ENCODE results near the gene EPRS1. TPM values are rescaled to one million over a fixed set of nuclear protein-coding genes. Genes with fewer than 3 reads are reported as not detected.

EPRS1 gene
- total RNA-seq, 1 donor from 2014 or later, result 99.6 TPM

DNA sequence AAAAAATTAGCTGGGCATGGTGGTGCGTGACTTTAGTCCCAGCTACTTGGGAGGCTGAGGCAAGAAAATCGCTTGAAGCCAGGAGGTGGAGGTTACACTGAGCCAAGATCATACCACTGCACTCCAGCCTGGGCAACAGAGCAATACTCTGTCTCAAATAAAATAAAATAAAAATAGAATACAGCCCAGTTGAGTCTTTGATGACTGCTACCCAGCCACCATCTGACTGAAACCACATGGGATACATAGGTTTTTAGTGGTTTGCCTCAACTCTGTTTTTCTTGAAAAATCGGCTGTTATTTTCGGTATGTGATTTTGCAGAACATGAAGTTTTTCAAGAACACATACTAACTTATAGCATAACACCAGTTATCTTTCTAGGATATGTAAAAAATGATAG lies 46.5 kb downstream of the EPRS1 start:
- Mint-ChIP-seq H3K4me1 (ENCODE audit: unreplicated experiment) (no peaks in the 10 kb centered on the region), H3K4me3 (no peak overlapping the region), H3K9me3 (no peaks in the 10 kb centered on the region), H3K36me3 (peaks cover 36% of the 10 kb centered on the region), H3K27me3 (no peaks in the 10 kb centered on the region), H3K27ac (no peak overlapping the region)
- TF ChIP-seq, protein P1, sequence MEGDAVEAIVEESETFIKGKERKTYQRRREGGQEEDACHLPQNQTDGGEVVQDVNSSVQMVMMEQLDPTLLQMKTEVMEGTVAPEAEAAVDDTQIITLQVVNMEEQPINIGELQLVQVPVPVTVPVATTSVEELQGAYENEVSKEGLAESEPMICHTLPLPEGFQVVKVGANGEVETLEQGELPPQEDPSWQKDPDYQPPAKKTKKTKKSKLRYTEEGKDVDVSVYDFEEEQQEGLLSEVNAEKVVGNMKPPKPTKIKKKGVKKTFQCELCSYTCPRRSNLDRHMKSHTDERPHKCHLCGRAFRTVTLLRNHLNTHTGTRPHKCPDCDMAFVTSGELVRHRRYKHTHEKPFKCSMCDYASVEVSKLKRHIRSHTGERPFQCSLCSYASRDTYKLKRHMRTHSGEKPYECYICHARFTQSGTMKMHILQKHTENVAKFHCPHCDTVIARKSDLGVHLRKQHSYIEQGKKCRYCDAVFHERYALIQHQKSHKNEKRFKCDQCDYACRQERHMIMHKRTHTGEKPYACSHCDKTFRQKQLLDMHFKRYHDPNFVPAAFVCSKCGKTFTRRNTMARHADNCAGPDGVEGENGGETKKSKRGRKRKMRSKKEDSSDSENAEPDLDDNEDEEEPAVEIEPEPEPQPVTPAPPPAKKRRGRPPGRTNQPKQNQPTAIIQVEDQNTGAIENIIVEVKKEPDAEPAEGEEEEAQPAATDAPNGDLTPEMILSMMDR (conservative IDR thresholded peaks at IDR 0.05), result no peak
- no peak for DNase-seq (ENCODE audit: extremely low spot score, unreplicated experiment)

Other genes with a start within 250 kb of the EPRS1 start
- 2.2 and 3.1 TPM in 2 replicates for gene SLC30A10, start 117.9 kb downstream of the EPRS1 start, total RNA-seq (ENCODE audit: low replicate concordance)
- gene BPNT1, start 43.3 kb upstream of the EPRS1 start, total RNA-seq (ENCODE audit: low replicate concordance), result 22.2 and 28.7 TPM in 2 replicates
- gene IARS2, start 47.6 kb upstream of the EPRS1 start, total RNA-seq (ENCODE audit: low replicate concordance), result 66.3 and 67.3 TPM in 2 replicates
- gene RAB3GAP2, start 225.9 kb upstream of the EPRS1 start, total RNA-seq (ENCODE audit: low replicate concordance), result 42.1 and 51.2 TPM in 2 replicates

All from type B pancreatic cell (in vitro differentiated cells).